GM21526 (cell line): Measurements from ENCODE around the gene GUCY2C.
A peak's percentile ranks its signal among the peaks of the same experiment; 100 is the strongest.
"Not testable (repeated sequence)": the region's sequence is repeated elsewhere in the genome, so short reads cannot be mapped to it uniquely, and the experiment has no call there.

ENCODE experiments used
- ATAC-seq: cut with Tn5 transposase; IDR thresholded peaks from one replicate; pipeline ENCODE4 v1.9.1; 2021; ENCODE audit warnings: moderate library complexity; ENCODE audit not compliant: unreplicated experiment, low FRiP score

Gene GUCY2C

GRCh38 chr12:14696265-14696741 lies at the start of gene GUCY2C:
Gene GUCY2C (minus strand): TSS chr12:14696599. CDS start chr12:14696448, 151 bp downstream.
- ATAC-seq, result no peak

GRCh38 chr12:14743061-14743460 lies 46.7 kb upstream of the GUCY2C start:
- ATAC-seq, result no peak

- no peak for ATAC-seq
These were observed 45.5 kb upstream of the GUCY2C start for GRCh38 chr12:14741942-14742341.

GRCh38 chr12:14741153-14741552 lies 44.8 kb upstream of the GUCY2C start:
- no peak for ATAC-seq

- not testable (repeated sequence) for ATAC-seq
These were observed 40.0 kb upstream of the GUCY2C start for GRCh38 chr12:14736441-14736840.

- ATAC-seq, result no peak
These were observed 35.4 kb upstream of the GUCY2C start for GRCh38 chr12:14731821-14732220.

GRCh38 chr12:14729586-14729985 lies 33.2 kb upstream of the GUCY2C start:
- ATAC-seq, result no peak

GRCh38 chr12:14723763-14724162 lies 27.4 kb upstream of the GUCY2C start:
- ATAC-seq, result no peak

- peak; percentile 72 for ATAC-seq
These were observed 20.5 kb upstream of the GUCY2C start for GRCh38 chr12:14716848-14717444.

- no peak for ATAC-seq
These were observed 18.0 kb upstream of the GUCY2C start for GRCh38 chr12:14714437-14714836.

- no peak for ATAC-seq
These were observed 14.4 kb upstream of the GUCY2C start for GRCh38 chr12:14710632-14711320.

GRCh38 chr12:14701809-14702568 lies 5.6 kb upstream of the GUCY2C start:
- no peak for ATAC-seq

GRCh38 chr12:14700935-14701334 lies 4.5 kb upstream of the GUCY2C start:
- ATAC-seq, result no peak

- ATAC-seq, result no peak
These were observed 3.5 kb upstream of the GUCY2C start for GRCh38 chr12:14699923-14700322.

GRCh38 chr12:14698555-14698954 lies 2.2 kb upstream of the GUCY2C start:
- ATAC-seq, result no peak

- no peak for ATAC-seq
These were observed 671 bp downstream of the GUCY2C start for GRCh38 chr12:14695715-14696141.

- no peak for ATAC-seq
These were observed 1.4 kb downstream of the GUCY2C start for GRCh38 chr12:14694970-14695369.

GRCh38 chr12:14694145-14694714 lies 2.2 kb downstream of the GUCY2C start:
- ATAC-seq, result no peak

GRCh38 chr12:14693116-14693515 lies 3.3 kb downstream of the GUCY2C start:
- no peak for ATAC-seq

GRCh38 chr12:14691560-14691959 lies 4.8 kb downstream of the GUCY2C start:
- ATAC-seq, result no peak

- no peak for ATAC-seq
These were observed 6.4 kb downstream of the GUCY2C start for GRCh38 chr12:14689996-14690395.
